IPS-NIHi7 (cell line): ENCODE results near the gene KCNQ1.
A peak's percentile ranks its signal among the peaks of the same experiment; 100 is the strongest.

Source experiments
- DNase-seq: peaks from one replicate; pipeline ENCODE4 v3.0.0; 2012; ENCODE audit warnings: mixed read lengths; ENCODE audit errors: extremely low spot score

Gene KCNQ1

DNA sequence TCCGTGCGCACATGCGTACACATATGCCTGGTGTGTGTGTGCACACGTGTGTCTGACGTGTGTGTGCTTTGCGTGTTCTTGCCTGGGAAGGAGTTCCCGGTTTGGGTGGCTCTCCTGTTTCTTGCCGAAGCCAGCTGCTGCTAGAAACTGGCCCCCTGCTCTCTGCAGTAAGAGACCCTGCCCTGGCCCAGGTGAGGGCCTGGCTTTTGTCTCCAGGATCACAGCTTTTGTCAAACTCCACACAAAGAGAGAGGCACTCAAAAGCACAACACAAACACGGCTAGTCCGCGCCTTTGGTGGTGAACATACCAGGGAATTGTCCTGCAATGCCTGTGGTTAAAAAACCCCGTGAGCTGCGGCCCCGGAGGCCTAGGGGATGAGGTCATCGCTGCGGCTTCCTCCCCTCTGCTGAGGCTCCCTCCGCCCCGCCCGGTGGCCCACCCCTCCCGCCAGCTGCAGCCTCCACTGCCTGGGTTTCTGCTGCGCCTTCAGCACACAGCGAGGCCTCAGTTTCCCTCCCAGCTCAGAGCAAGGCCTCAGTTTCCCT, 88.9 kb downstream of the KCNQ1 start:
- DNase-seq, result peak; percentile 90

DNA sequence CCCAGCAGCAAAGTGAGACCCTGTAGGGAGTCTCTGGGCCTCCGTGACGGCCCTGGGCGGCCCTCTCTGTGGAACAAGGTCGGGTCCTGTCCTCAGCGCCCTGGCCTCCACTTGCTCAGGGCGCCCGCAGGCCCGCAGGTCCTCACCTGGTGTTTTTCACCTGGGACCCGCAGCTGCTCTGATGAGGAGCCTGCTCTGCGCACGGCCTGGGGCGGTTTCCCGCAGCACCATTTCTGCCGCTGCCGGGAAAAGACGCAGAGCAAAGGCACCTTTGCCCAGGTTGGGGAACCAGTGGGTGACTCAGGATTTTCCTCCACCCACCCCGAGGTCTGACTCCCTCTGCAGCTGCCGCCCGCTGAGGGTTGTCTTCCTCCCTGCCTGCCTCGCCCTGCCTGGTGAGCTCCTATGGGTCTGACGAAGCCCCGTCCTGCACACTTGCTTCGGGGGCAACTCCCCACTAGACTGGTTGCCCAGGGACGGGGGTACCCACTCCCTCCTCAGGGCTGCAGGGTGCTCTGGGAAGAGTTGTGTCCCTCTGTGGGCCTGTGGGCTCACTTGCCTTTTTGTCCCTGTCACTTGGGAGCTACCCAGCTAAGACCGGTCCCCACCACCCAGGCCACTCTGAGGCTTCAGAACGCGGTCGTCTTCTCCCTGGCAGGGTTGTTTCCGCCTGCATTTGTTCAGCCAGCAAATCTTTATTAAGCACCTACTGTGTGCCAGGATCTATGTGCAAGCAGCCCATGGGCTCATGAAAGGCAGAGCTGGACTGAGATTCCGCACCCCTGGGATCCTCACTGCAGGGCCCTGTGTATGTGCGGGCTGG, 89.5 kb downstream of the KCNQ1 start:
- no peak for DNase-seq

DNA sequence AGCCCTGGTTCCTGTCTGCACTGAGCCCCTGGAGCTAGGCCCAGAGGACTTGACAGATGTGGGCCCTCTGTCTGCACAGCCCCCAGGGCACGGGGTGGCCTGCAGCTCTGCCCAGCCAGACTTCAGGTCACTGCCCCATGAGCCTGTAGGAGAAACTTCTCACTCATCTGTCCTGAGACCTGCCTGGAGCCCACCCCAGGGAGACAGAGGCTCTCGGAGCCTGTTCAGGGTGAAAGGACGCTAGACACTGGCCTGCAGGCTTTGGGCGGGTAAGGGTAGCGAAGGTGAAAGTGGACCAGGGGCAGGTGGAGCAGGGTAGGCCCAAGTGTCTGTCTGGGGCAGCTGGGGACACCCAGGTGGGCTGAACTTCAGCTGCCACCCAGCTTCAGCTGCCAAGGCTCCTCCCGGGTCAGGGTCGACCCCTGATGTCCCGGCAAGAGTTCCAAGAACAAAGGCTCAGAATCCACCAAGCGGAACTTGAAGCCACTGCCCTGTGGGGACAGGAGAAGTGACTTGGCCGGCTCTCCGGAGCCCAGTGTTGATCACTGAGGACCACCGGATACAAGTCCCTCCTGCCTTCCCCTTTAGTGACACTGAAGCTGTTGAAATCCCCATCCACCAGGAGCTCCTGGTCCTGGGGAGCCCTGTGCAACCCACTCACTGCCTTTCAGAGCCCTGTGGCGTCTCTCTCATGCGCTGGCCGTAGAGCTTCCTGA, 90.3 kb downstream of the KCNQ1 start:
- DNase-seq, result no peak

DNA sequence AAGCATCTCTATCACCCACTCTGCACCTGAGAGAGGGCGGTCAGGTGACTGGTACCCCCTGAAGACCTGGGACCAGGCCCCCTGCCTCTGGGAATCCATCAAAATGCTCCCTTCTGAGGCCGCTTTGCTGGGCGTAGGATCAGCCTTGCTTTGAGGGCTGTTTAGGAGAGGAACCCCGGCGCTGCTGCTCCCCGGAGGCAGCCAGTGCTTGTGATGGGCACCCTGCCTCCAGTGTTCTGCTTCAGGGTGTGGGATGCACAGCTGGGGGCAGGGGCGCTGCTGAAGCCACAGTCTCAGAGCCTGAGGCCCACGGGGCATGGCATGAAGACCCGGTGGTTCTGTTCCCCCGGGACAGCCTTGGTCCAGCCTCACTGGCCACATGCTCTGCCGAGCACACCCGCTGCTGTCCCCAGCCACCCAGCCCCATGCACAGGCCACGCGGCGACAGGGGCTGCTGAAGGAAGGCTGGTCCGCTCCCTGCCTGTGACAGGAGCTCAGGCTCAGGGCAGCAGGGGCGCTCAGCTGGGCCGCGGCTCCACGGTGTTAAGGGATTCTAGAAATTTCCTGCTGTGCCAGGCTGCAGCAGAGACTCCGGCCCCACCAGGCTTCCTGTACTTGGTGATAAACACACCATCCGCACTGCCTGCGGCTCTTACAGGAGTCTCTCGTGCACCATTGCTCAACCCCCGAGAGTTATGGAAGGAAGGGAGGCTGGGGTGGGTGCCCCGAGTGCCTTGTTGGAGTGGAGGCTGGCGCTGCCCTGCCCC, 91.0 kb downstream of the KCNQ1 start:
- no peak for DNase-seq

DNA sequence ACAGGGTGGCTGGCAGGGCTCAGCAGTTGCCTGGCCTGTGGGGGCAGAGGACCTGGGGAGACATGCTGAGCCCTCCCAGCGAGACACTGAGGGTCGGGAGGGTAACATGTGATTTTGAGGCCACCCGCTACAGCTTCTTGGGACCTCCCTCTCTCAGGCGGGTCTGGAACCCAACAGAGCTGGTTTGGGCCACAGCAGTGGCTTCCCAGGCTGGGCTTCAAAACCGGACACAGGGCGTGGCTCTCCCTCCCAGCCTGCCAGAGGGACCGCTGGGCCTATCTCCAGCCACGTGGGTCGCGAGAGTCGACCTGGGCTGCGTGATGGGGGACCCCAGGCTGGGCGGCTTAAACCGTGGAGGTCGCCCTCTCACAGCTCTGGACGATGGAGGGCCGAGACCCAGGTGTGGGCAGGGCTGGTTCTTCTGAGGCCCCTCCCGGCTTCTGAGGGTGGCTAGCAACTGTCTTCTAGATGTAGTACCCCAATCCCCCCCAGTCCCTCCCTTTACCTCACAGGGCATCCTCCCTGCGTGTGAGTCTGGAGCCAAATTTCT, 91.7 kb downstream of the KCNQ1 start:
- no peak for DNase-seq

DNA sequence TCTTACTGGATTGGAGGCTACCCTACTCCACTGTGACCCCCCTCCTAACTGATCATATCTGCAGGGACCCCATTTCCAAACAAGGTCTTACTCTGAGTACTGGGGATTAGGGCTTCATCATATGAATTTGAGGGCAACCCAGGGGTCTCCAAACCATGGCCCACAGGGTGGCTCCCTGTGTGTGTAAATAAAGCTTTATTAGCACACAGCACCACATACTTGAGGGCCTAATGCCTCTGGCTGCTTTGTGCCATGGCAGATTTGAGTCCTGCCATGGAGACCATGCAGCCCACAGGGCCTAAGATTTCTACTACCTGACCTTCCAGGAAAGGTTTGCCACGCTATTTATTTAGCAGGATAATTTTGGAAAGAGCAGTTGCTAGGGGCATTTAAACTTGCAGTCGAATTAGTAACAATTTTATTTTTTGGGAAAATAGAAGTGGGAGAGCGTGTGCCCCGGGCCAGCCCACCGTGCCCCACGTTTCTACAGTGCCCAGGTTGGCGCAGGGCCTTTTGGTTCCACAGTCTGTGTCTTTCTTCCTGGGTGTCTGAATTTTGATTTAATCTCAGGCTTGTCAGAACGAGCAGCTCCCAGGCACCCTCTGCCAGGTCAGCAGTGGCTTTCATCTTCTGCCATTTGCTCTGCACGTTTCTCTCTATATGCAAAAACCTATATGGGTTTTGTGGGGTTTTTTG, 92.3 kb downstream of the KCNQ1 start:
- no peak for DNase-seq

DNA sequence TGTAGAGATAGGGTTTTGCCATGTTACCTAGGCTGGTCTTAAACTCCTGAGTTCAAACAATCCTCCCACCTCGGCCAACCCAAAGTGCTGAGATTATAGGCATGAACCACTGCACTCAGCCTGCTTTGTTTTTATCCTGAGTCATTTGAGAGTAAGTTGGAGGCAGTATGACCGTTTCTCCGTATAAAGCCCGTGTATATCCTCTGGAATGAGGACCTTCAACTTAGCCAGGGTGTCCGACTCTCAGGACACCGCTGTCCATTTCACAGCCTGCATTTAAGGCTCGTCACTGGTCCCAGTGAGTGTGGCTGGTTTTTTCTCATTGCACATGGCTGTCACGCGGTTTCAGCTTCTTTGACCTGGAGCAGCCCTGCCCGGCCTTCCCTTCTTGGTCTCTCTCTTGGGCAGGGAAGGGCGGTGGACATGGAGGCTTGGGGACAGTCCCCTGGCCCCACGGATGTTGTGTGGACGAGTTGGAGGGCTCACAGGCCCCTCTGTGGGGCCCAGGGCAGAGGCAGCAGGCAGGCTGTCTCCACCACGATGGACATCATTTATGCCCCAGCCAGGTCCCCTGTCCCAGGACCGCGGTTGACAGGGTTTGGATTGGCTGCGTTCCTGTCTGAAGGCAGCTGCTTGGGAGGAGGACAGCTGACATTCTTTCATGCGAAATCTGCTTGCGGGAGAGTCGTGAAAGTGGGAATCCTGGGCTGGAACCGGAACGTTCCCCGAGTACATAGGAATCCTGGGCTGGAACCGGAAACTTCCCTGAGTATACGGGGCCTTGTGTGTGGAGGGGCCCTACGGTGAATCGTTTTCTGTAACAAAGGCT, 93.3 kb downstream of the KCNQ1 start:
- DNase-seq, result no peak

DNA sequence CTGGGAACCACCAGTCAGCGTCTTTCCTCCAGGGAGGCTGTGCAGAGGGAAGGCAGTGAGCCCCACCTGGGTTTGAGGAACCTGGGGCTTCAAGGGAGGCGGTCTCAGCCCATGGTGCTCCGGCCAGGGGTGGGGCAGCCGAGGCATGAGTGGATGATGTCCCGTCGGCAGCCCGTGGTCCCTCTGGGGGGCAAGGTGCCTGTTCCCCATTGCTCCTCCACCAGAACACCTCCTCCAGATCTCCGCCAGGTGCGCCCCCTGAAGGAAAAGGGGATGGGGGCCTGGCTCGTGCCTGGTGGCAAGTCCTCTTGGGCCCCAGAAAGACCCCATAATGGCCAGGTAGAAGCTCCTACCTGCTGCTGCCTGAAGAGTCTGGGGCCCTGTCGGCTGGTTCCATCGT, 94.1 kb downstream of the KCNQ1 start:
- no peak for DNase-seq

DNA sequence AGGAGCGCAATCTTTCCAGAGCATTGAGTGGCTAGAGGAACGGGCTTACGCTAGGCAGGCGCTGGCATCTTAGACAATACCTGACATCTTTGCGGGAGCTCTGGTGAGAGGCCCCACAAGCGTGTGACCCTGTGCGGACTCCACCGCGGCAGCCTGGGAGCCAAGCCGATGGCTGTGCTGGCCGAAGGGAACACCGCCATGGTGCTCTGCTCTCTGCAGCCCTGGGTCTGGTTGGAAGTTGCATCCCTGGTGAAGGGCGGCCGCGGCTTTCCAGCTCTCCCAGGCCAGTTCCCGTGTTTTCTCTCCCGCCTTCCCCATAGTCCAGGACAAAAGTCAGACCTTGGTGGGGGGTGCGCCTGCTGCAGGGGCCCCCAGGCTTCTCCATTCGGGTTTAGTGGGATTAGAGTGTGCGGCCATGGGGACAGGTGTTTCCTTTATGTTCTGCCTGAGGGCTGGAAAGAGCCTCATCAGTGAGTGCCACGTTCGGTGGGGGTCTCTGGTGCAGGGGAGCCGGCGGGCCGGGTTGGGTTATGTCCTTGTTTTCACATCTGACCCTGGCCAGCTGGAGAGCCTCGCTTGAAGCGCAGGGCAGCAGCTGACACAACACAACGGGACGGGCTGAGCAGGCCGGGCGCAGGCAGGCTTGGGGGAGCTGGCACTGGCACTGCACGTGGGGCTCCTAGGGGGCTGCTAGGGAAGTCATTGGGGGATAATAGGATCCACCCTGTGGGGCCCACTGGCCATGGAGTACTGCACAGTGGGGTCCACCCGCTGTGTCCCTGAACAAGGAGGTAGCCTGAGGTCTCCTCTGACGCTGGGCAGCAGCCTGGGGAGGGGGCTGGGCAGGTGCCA, 94.8 kb downstream of the KCNQ1 start:
- DNase-seq, result no peak

DNA sequence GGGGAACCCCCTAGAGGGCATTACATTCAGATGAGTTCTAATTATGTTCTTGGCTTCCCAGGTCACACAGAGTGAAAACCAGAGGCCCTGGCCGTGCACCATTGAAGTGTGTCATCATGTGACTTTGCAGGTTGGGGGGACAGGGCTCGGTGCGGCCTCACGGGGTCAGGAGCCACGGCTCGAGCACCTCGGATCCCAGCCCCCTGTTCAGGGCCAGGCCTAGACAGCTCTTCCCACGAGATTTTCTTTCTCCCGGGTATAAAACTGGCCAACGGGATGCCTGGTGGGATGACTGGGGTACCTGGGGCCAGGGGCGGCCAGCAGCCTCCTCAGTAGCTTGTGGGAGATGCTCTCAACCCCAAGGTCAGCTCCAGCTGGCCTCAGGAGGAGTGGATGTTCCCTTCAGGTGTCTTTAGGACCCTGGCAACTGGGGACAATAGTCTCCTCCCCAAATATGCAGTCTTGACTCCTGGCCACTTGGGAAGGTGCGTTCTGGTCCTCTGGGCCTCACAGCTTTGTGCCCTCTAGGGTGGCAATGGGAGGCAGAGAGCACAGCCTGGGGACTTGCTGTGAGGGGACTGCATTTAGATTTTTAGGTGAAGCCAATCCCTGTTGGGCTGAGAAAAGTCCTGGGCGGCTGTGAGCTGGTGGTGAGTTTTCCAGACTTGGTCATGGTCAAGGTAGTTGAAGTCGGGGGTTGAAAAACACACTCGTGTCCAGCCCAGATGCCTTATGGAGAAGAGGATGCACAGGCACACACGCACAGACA, 95.6 kb downstream of the KCNQ1 start:
- no peak for DNase-seq

DNA sequence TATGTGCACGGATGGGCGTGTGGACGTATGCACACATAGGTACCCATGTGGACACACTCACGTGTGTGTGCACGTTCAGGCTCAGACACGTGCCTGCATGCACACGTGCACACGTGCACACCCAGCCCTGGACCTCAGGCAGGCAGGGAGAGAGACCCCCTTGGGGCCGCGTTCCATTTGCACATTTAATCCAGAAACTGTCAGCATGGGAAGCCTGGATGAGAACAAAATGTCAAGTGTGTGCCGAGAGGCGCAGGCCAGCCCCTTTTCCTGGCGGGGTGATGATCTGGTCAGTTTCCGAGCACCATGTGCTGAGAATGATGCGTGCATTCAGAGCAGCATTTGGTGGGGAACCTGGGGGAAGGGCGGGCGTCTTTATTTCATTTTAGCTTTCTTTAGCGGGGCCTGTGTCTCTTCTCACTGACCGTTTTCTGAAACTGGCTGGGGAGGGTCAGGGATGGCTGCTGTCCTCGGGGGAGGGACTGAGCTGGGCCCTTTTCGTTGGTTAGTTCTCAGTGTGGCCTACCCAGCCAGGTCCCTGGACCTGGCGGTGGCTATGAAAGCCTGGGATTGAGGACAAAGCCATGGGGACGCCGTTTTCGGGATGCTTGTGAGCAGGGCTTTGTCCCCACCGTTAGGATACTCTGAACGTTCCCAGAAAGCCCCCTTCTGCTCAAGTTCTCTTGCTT, 96.3 kb downstream of the KCNQ1 start:
- DNase-seq, result no peak

DNA sequence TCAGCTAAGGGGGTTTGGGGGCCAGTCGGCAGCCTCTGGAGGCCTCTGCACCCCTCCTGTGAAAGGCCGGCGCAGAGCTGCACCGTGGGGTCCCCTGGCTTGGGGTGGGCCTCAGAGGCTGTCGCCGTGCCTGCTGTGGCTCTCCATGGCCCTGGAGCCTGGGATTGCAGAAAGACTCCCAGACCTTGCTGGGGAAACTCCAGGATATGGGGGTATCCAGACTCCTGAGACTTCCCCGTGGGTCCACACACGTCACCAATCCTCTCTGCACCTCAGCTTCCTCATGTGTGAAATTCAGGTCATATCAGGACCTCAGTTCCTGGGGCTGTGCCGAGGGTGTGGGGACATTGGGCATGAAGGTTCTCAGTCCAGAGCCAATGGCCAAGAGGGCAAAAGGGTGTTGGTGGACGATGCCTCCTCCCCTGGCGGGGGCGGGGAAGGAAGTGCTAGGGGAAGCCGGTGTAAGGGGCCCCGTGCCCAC, 97.1 kb downstream of the KCNQ1 start:
- DNase-seq, result no peak

DNA sequence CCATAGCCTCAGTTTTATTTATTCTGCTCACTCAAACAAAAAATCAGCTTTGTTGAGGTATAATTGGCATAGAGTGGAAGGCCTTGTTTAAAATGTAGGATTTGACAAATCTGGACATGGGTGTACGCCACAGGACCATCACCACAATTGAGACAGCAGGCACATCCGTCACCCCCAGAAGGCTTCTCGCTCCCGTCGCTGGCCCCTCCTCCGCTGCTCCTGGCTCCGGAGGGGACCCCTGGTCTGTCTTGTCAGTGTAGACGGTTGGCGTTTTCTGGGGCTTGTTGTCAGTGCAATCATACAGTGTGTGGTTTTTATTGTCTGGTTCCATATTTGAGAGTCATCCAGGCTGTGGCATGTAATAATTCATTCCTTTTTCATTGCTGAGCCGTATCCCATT, 97.6 kb downstream of the KCNQ1 start:
- DNase-seq, result no peak

DNA sequence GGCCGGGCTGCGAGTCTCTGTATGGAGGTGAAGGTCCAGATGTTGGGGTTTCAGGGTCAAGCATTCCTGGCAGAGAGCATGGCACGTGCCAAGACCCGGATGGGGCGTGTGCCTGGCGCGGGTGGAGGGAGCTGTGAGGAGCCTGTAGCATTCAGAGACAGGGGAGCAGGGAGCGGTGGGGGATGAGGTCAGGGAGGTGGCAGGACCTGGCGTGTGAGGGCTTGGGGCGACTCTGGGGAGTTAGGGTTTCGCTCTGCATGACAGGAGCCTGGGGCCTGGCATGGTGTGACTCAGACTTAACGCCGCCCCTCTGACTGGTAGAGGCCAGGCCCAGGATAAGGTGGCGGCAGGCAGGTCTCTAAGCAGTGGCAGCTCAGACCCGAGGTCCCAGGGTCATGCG, 103.0 kb downstream of the KCNQ1 start:
- DNase-seq, result no peak

DNA sequence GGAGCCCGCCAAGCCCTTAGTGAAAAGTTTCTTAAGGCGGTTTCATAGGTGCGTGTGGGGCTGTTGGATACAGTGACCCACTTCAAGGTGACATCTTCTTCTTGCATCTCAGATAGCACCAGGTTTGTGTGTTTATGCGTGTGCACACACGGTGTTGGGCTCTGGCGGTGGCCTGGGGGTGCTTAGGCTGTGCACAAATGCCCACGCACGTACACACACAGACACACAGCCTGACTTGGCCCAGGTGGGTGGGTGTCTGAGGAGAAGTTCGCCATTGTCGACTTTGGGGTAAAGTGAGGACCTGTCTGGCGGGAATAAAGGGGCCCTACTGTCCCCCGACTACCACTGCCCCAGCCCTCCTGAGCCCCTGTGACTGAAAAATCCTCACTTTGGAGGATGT, 103.8 kb downstream of the KCNQ1 start:
- DNase-seq, result no peak

DNA sequence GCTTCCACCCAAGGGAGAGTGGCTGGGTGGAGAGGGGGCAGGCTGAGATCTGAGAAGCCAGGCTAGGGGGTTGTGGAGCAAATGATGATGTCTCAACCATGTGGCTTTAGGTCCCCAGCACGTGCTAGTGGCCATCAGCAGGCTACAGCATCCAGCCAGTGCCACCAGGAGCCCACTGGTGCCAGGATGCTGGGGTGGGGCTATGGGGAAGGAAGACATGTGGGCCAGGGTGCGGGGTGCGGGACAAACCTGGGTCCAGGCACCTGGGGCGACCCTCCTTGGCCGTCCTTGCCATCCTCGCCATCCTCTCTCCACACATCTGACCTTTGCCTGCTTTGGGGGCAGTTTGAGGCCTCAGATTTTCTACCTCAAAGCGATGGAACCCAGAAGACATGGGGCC, 104.3 kb downstream of the KCNQ1 start:
- DNase-seq, result no peak

DNA sequence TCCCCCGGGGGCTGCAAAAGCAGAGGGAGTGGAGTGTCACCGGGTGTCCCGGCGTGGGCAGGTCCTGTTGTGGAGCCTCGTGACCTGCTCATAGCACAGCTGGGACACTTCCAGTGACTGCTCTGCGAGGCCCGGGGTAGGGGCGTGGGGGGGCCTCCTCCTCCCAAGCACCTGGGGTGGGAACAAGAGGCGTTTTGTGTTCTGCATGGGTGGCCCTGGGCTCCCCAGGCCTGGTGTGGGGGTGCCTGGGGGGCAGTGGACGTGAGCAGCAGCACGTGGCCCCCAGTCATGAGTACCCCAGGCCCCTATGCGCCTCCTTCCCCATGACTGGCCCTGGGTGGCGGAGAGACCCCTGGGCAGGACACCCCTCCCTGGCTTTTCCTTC, 104.7 kb downstream of the KCNQ1 start:
- no peak for DNase-seq
